ENCODE results near the gene BCL11A.

DNA sequence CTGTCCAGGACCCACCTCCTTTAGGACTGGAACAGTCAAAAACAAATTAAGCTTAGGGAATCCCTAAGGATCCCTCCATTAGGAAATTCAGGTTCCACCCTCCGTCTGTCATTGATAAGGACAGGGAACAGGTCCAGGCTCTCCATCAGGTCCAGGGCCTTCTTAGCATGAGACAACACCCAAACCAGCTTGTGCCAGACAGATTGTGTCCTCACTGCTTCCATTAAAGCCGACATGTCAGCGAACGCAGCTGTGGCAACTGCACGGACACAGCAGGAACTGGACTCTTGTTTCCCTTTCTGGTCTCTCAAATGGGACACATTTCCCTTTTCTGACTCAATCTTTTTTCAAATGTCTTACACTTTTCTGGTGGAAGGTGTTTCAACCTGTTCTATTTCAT, 81.4 kb downstream of the BCL11A start:
- TF ChIP-seq, protein P1, sequence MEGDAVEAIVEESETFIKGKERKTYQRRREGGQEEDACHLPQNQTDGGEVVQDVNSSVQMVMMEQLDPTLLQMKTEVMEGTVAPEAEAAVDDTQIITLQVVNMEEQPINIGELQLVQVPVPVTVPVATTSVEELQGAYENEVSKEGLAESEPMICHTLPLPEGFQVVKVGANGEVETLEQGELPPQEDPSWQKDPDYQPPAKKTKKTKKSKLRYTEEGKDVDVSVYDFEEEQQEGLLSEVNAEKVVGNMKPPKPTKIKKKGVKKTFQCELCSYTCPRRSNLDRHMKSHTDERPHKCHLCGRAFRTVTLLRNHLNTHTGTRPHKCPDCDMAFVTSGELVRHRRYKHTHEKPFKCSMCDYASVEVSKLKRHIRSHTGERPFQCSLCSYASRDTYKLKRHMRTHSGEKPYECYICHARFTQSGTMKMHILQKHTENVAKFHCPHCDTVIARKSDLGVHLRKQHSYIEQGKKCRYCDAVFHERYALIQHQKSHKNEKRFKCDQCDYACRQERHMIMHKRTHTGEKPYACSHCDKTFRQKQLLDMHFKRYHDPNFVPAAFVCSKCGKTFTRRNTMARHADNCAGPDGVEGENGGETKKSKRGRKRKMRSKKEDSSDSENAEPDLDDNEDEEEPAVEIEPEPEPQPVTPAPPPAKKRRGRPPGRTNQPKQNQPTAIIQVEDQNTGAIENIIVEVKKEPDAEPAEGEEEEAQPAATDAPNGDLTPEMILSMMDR (IDR thresholded peaks at IDR 0.05) = no peak
- no peak for TF ChIP-seq EZH2 (IDR thresholded peaks at IDR 0.05)

Data from neural progenitor cell (in vitro differentiated cells).